ENCODE data around the gene HS6ST2.

The HS6ST2 gene

GRCh38 chrX:132712350-132712749 is 246.1 kb downstream of the HS6ST2 start:
- Histone ChIP-seq H3K36me3 (ENCODE audit: low read depth) (no peaks in the 10 kb centered on the region), H3K9me3 (ENCODE audit: severe bottlenecking) (no peaks in the 10 kb centered on the region), H3K27ac (ENCODE audit: poor library complexity, severe bottlenecking) (no peak overlapping the region), H3K4me1 (ENCODE audit: insufficient read depth, poor library complexity, severe bottlenecking) (no peaks in the 10 kb centered on the region), H3K27me3 (ENCODE audit: insufficient read depth, poor library complexity, severe bottlenecking) (no peaks in the 10 kb centered on the region), H3K4me3 (ENCODE audit: severe bottlenecking) (no peak overlapping the region)
- no peak for DNase-seq (ENCODE audit: low spot score)
- no peak for TF ChIP-seq CTCF (IDR thresholded peaks at IDR 0.05; ENCODE audit: poor library complexity, severe bottlenecking)
- no peak for ATAC-seq (ENCODE audit: low read depth)

- DNase-seq (ENCODE audit: low spot score) (no peak), ATAC-seq (ENCODE audit: low read depth) (no peak)
- Histone ChIP-seq H3K4me3 (ENCODE audit: severe bottlenecking) (no peak overlapping the region), H3K36me3 (ENCODE audit: low read depth) (no peaks in the 10 kb centered on the region), H3K9me3 (ENCODE audit: severe bottlenecking) (no peaks in the 10 kb centered on the region), H3K27ac (ENCODE audit: poor library complexity, severe bottlenecking) (no peak overlapping the region), H3K27me3 (ENCODE audit: insufficient read depth, poor library complexity, severe bottlenecking) (no peaks in the 10 kb centered on the region), H3K4me1 (ENCODE audit: insufficient read depth, poor library complexity, severe bottlenecking) (no peaks in the 10 kb centered on the region)
- no peak for TF ChIP-seq CTCF (IDR thresholded peaks at IDR 0.05; ENCODE audit: poor library complexity, severe bottlenecking)
These were observed 247.7 kb downstream of the HS6ST2 start for GRCh38 chrX:132710656-132711155.

GRCh38 chrX:132708529-132708928 is 249.9 kb downstream of the HS6ST2 start:
- no peak for ATAC-seq (ENCODE audit: low read depth)
- no peaks in the 10 kb centered on the region for H3K4me1 ChIP-seq (ENCODE audit: insufficient read depth, poor library complexity, severe bottlenecking)

GRCh38 chrX:132704769-132705168 is 253.7 kb downstream of the HS6ST2 start:
- H3K36me3 ChIP-seq (ENCODE audit: low read depth), result no peaks in the 10 kb centered on the region
- DNase-seq (ENCODE audit: low spot score) (no peak), ATAC-seq (ENCODE audit: low read depth) (no peak)
- H3K9me3 ChIP-seq (ENCODE audit: severe bottlenecking), result no peaks in the 10 kb centered on the region
- H3K27ac ChIP-seq (ENCODE audit: poor library complexity, severe bottlenecking), result no peak overlapping the region
- H3K4me3 ChIP-seq (ENCODE audit: severe bottlenecking), result no peak overlapping the region
- no peak for TF ChIP-seq CTCF (IDR thresholded peaks at IDR 0.05; ENCODE audit: poor library complexity, severe bottlenecking)
- H3K27me3 ChIP-seq (ENCODE audit: insufficient read depth, poor library complexity, severe bottlenecking), result no peaks in the 10 kb centered on the region
- H3K4me1 ChIP-seq (ENCODE audit: insufficient read depth, poor library complexity, severe bottlenecking), result no peaks in the 10 kb centered on the region

More at GRCh38 chrX:132708529-132708928, 249.9 kb downstream of the HS6ST2 start:
- no peak overlapping the region for H3K4me3 ChIP-seq (ENCODE audit: severe bottlenecking)
- no peak overlapping the region for H3K27ac ChIP-seq (ENCODE audit: poor library complexity, severe bottlenecking)
- no peaks in the 10 kb centered on the region for H3K9me3 ChIP-seq (ENCODE audit: severe bottlenecking)
- no peak for TF ChIP-seq CTCF (IDR thresholded peaks at IDR 0.05; ENCODE audit: poor library complexity, severe bottlenecking)
- no peaks in the 10 kb centered on the region for H3K36me3 ChIP-seq (ENCODE audit: low read depth)
- no peaks in the 10 kb centered on the region for H3K27me3 ChIP-seq (ENCODE audit: insufficient read depth, poor library complexity, severe bottlenecking)
- DNase-seq (ENCODE audit: low spot score), result no peak

GRCh38 chrX:132694382-132694781 is 264.0 kb downstream of the HS6ST2 start:
- Histone ChIP-seq H3K4me3 (ENCODE audit: severe bottlenecking) (no peak overlapping the region), H3K27ac (ENCODE audit: poor library complexity, severe bottlenecking) (no peak overlapping the region), H3K36me3 (ENCODE audit: low read depth) (no peaks in the 10 kb centered on the region), H3K9me3 (ENCODE audit: severe bottlenecking) (no peaks in the 10 kb centered on the region), H3K4me1 (ENCODE audit: insufficient read depth, poor library complexity, severe bottlenecking) (no peaks in the 10 kb centered on the region), H3K27me3 (ENCODE audit: insufficient read depth, poor library complexity, severe bottlenecking) (no peaks in the 10 kb centered on the region)
- TF ChIP-seq CTCF (IDR thresholded peaks at IDR 0.05; ENCODE audit: poor library complexity, severe bottlenecking), result no peak
- ATAC-seq (ENCODE audit: low read depth), result no peak
- DNase-seq (ENCODE audit: low spot score), result no peak

Measured in RWPE2 (cell line).